Inferior parietal cortex (tissue), 1 donor: Measurements from ENCODE around the gene ROR1.
"Not testable (repeated sequence)": the region's sequence is repeated elsewhere in the genome, so short reads cannot be mapped to it uniquely, and the experiment has no call there.

Experiments used
- DNase-seq: peaks from one replicate; pipeline ENCODE4 v3.0.0-alpha.2; 2016; ENCODE audit errors: extremely low spot score

ROR1 gene

GRCh38 chr1:63758791-63759190, 15.0 kb upstream of the ROR1 start:
- DNase-seq, result no peak

DNA sequence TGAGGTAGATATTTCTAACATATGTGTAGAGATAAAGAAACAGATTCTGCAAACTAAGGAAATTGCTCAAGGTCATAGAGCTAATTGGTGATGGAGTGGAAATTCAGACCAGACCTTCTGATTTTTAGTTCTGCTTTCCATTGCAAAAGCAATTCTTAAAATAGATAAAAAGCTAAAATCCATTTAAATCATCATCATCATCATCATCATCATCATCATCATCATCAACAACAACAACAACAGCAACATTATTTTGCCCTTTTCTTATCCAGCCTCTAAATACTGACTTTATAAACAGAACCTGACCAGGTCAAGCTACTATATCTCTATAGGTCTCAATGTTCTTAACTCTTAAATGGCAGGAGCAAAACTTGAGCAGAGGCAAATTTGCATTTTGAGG, 14.0 kb upstream of the ROR1 start:
- DNase-seq, result no peak

DNA sequence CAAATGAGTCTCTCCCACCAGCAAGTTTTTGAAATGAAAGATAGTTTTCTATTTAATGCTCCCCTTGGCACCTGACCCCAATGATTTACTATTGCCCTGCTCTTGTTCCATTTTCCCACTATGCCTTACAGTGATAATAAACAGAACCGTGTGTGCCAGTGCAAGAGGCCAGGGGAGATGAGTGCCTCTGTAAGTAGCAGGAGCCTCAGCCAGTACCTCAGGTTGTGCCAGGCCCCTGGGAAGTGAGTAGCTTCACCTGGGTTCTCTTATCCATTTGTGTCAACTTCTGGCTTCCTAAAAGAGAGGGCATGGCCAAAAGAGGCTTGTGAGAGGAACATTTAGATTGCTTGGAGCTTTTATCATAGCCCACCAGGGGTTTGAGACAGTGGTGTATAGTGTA, 3.4 kb upstream of the ROR1 start:
- no peak for DNase-seq

DNA sequence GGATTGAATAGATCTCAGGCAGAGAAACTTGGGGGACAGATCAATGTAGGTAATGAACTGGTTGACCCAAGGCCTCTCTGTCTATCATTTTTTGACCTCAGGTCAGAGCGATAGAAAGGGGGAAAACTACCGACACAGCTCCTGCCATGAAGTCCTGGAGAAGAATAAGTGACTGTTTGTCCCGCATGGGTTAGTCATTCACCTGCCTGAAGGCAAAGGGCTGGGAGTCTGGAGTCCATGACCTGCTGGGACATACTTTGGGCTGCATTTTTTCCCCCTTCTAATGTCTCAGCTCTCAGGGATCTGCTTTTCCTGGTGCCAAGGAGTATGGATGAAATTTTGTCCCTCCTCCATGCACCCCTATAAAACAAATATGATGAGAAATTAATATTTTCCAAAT, 1.6 kb upstream of the ROR1 start:
- no peak for DNase-seq

GRCh38 chr1:63772876-63773275, 941 bp upstream of the ROR1 start:
- no peak for DNase-seq

DNA sequence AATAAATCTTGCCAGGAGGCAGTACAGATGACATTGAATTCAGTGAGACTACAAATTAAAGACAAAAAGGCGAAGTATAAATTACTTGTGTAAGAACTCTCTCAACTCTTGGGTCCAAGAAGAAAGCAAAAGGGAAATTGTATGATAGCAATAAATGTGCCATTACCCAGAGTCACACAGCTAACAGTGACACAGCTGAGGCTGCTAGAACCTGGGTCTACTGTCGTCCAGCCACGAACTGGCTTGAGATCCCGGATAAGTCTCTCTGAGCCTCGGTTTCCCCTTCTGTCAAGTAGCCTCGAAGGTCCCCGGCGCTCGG, 362 bp upstream of the ROR1 start:
- DNase-seq, result no peak

- peak; percentile 45 for DNase-seq
Measured at GRCh38 chr1:63774617-63775417, 1.0 kb downstream of the ROR1 start.

- no peak for DNase-seq
Measured at GRCh38 chr1:63775418-63776127, 1.8 kb downstream of the ROR1 start.

DNA sequence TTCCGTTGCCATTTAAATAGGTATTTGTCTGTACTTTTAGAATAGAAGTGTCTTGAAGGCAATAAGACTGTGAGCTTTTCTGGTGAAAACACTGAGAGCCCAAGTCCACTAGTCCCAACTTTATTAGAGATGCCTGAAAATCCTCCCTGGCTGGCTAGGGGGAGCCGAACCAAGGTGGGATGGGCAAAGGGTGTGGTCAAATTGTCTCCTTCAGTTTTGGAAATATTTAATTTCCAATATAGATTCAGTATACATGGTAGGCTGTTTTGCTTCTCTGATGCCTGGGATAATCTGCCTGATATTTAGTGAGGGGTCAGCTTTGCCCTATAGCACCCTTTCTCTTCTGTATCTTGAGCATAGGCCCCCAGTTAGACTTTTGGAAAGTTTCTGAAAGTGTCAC, 3.5 kb downstream of the ROR1 start:
- DNase-seq, result no peak

DNA sequence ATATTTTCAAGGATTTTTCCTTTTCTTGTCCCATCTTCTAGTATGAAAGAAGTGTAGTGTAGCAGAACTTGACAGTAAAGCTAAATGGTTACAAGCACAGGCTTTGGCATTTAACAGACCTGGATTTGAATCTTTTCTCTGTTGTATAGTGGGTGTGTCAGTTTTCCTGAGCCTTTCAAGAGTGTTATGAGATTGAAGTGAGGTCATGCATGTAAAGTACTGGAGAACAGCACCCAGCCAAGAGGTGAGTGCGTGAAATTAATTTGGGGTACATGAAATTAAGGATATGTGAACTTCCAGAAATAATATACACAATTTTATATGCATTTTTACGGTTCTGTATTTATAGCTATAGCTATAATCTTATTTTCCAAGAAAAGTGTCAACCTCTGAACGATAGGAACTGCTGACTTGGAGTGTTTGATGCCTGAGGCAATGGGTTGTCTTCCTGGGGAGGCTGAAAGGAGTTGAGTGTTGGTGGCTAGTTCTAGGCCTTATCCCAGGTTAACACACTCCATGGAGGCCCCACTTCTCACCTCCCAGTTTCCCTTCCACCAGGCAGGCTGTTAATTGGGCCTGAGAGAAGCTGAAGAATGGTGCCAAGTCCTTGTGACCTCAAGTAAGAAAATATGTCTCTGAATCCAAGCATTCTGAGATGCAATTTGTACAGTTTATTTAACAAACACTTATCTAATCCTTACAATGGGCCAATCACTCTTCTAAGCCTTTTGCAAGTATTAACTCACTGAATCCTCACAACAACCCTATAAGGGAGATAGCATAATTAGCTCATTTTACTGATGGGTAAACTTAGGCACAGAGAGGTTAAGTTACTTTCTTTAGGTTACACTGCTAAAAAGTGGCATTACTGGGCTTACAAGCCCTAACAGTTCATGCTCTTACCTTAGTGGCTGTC, 4.4 kb downstream of the ROR1 start:
- DNase-seq, result no peak

GRCh38 chr1:63779338-63780211, 5.8 kb downstream of the ROR1 start:
- DNase-seq, result no peak

DNA sequence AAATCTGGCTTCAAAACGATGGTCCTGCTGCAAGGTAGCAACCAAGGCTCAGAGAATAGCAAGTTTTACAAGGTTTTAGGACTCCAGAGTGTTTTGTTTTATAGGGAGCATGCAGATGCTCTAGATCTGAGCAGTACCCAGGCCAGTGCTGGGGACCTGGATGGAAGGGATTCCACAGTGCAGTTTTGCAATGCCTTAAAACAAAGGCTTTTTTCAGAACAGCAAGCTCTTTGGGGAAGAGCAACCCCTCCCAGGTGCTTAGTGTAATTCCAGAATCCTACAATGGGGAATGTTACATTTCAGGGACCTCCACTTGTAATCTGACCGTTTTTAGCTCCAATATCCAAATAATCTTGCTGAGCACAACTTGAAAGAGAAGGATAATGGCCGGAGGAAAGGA, 6.7 kb downstream of the ROR1 start:
- no peak for DNase-seq

DNA sequence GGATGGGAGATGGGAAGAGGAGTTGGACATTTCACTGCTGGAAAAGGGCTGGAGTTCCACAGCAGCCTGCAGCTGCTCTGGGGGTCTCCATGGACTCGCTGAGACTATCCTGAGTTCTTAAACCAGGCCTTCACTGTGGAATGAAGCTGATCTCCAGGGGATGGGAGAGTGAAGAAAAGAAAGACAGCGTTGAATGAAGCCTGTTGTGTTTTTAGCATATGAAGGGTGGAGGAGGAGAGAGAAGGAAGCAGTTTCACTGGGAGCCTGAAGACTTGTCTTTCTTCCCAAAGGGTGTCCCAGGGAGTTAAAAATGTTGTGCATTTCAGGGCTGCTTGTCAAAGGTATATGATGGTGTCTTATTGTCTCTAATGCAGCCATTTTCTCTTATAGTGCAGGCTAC, 9.2 kb downstream of the ROR1 start:
- no peak for DNase-seq

GRCh38 chr1:63784083-63784482, 10.3 kb downstream of the ROR1 start:
- no peak for DNase-seq

GRCh38 chr1:63784489-63785390, 10.9 kb downstream of the ROR1 start:
- no peak for DNase-seq

GRCh38 chr1:63787270-63787669, 13.5 kb downstream of the ROR1 start:
- DNase-seq, result not testable (repeated sequence)

- DNase-seq, result no peak
Measured at GRCh38 chr1:63787875-63788274, 14.1 kb downstream of the ROR1 start.

DNA sequence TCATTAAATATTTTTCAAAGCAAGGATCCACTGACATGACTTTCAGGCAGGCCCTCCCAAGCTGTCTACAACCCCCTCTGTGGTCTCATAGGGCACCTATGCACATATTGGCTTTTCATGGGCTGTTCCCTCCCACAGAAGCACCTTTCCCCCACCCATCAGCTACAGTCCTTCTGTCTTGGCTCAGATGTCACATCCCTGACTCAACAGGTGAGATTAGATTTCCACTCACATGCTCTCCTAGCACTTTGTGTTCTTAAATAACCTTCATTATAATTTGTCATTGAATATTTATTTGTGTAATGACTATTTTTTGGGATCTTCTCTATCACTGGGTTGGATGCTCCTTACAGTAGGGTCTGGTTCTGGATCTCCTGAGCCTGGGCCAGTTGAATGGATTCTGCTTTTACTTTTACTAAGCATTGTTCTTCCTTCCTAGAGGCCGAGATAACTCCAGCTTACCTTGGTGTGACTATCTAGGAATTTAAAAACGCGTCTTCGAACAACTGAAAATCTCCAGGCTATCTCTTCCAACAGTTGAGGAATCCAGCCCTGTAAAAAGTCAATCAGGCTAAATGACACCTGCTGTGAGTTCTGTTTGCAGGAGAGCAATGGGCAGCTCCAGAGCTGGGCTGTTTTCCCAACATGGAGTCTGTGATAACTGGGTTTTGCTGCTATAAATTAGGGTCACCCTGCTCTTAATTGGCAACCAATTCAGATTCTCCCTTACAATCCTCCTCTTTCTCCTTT, 16.2 kb downstream of the ROR1 start:
- DNase-seq, result no peak

DNA sequence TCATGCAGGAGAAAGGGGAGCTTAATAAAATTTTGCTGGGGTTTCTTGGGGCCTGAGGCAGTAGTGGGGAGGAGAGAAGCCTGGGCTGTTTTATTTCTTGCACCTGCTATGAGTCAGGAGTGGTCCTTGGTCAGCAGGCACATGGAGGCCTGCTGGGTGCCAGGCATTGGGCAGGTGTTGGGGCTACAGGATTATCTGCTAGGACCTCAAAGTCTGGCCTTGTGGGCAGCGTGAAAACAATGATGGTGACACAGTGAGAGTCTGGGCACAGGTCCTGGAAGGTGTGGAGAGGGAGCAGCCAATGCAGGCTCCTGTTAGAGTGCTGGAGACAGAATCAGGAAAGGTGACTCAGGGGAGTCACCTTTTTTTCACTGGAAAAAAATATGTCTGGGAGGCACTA, 17.2 kb downstream of the ROR1 start:
- no peak for DNase-seq

- no peak for DNase-seq
Measured at GRCh38 chr1:63792152-63792551, 18.3 kb downstream of the ROR1 start.
